GM19468 (cell line): ENCODE results near the gene TLN1.
A peak's percentile ranks its signal among the peaks of the same experiment; 100 is the strongest.

ENCODE experiments used
- ATAC-seq: cut with Tn5 transposase; IDR thresholded peaks from one replicate; pipeline ENCODE4 v1.9.1; 2021; ENCODE audit warnings: mild to moderate bottlenecking, moderate library complexity, moderate number of reproducible peaks; ENCODE audit not compliant: unreplicated experiment; ENCODE audit errors: extremely low read depth

The TLN1 gene

GRCh38 chr9:35673132-35674024 lies 58.6 kb downstream of the TLN1 start, which contains the start of gene CA9:
Gene CA9 (plus strand): TSS chr9:35673928. CDS start chr9:35673960, 32 bp downstream.
- ATAC-seq: no peak

DNA sequence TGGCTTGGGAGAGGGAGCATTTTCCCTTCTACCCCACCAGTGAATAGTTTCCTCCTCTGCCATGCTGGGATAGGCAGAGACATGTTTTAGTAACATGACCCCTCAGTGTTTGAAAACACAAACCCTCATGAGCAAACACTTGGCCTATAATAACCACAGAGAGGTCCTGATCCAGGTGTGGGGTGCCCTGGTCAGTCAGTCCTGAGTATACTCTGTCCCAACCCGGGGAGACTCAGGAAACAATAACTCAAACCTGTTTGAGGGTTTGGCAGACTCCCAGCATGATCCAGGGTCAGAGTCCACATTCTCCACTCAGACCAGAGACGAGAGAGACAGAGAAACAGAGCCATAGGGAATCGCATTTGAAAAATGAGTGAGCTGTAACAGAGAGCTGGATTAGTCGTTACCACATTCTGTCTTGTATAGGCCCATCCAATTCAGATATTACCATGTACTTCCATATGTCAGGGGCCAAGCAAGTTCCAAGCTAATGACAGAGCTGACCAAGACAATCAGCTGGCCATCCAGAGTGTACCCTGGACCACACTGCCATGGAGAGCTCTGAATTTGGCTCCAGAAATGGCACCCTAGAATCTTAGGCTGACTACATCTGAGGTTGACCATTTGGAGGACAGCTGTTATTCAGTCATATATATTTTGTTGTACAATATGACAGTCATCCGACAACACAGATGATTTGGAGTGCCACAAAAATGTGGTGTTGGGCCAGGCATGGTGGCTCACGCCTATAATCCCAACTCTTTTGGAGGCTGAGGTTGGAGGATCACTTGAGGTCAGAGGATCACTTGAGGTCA lies 62.5 kb downstream of the TLN1 start:
- no peak for ATAC-seq

- no peak for ATAC-seq
These were observed 64.1 kb downstream of the TLN1 start for GRCh38 chr9:35667939-35668338.

DNA sequence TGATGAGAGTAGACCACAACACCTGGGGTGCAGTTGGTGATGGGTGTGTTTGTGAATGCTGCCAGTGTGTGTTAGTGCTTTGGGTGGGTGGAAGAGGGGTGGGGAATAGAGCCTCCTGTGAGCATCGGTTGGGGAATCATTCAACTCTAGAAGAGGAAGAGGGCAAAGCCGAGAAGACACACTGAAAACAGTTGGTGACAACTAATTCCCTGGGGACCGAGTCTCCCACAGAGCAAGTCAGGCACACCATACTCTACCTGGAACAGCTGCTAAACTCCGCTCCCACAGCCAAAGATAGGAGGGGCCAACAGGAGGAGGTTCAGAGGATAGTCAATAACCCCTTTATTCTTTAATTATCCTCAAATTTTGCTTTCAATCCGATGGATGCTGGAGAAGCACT lies 65.4 kb downstream of the TLN1 start:
- no peak for ATAC-seq

DNA sequence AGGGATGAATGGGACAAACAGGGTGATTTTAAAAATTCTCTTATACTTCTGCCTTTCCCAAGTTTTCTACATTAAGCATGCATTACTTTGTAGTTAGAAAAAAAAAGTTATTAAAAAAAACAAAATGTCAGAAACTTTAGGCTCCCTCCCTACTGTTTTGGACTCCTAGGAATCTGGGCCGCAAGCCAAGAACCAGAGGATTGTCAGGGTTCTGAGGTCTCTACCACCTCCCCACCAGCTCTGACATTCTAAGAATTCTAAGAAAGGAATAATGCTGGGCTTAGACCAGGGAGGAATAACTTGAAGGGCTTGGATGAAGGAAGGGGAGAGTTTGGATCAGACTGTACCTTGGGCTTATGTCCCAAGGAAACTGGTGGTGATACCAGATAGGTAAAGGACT lies 66.0 kb downstream of the TLN1 start:
- no peak for ATAC-seq

DNA sequence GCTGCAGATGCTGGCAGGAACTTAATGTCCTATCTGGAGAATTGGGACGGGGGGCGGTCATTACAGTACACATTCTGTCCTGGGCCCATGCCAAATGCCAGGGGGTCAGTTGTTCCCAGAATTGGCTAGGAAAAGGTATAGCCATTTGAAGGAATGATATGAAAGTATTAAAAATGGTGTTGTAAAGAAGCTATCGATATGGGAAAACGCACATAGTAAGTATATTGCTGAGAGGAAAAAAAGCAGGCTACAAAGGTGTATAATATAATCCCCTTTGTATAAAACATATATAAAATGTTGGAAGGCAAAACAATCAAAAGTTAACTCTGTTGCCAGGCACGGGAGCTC lies 66.5 kb downstream of the TLN1 start:
- ATAC-seq: no peak

DNA sequence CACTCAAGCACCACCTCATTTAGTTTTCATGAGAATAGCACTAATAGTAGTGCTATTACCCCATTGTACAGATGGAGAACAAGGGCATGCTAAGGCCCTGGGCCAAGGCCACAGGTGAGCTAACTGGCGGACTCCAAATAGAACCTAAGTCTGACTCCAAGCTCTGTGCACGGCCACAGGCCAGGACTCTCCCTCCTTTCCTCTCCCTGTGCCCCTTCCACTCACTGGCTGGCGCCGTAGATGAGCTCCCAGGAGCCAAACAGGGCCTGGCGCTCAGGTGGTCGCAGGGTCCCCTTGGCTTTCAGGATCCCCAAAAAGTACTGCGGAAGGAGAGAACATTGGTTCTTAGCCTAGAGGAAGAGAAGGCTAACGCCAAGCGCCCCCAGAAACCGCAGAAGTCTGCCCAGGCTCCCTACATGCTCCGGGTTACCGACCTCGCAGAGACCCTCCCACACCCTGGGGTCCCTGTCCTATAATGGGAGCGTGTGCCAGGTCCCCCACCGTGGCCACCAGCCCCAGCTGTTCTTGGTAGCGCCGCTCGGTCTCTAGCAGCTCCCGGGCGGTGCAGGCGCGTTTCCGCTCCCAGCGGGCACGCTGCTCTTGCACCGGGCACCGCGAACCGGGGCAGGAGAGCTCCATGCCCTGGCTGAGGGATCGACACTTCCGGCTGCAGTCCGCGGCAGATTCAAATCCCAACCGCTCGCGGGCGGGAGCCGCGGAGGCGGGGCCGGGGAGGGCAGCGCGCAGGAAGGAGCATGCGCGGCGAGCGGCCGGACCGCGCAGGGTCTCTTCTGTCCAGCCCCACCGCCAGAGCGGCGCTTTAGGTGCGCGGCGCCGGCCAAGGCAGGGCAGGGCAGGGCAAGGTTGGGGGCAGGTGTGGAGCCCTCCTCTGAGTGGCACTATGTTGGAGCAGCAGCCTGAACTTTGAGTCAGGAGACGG lies 67.2 kb downstream of the TLN1 start, which contains the start of gene ARHGEF39:
ARHGEF39 (minus strand) TSS at position 665 of the 940 bp plus-strand sequence; CDS start at position 639, 26 bp downstream.
- ATAC-seq: peak; percentile 66

DNA sequence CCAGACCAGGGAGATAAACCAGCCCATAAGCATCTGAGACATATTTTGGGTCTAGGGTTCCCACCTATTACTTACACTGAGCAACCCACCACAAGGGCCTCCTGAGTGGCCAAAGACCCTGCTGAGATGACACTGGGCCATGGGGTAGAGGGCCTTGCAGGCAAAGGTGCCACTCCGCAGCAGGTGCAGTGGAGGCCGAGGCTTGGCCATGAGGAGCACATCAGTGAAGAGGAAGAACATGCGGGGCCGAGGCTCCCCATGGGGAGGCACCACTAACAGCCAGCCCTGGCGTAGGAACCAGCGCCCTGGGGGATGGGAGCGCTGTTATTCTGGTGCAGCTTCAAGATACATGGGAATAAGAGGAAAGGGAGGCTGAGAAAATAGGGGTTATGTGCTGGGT lies 69.6 kb downstream of the TLN1 start:
- ATAC-seq: no peak

- no peak for ATAC-seq
These were observed 70.1 kb downstream of the TLN1 start for GRCh38 chr9:35661756-35662350.

DNA sequence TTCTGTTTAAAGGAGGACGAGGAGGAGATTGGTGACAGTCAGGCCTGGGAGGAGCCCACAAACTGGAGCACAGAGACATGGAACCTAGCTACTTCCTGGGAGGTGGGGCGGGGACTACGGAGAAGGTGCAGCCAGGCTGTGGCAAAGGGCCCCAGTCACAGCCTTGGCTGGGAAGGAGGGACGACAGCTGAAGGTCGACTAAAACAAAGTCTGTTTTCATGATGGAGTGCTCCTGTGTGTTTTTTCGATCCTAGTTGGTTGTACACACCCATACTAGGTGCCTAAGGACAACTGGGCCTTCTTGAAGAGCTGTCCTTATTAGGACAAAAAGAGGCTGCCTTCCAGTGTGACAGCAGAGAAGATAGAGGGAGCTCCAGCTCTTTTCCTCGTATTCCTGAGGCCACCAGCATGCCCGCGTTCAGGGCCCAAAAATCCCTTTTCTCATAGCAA lies 71.0 kb downstream of the TLN1 start:
- ATAC-seq: no peak

DNA sequence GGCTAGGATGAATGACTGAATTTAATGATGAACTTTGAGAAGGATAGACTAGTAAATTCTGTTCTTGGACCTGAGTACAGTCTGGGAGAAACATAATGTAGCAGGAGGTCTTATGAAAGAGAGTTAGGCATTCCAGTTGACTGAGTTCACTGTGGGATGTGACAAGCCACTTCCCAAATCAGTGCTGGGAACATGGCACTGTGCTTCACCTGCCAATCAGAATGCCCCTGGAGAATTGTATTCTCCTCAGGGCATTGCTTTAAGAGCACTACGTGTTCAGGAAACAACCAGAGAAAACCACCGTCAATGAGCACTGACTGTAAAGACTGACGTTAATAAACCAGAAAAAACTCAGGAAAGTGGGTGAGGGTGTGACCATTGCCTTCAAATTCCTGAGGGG lies 72.7 kb downstream of the TLN1 start:
- ATAC-seq: no peak

GRCh38 chr9:35658968-35659220 lies 73.1 kb downstream of the TLN1 start:
- ATAC-seq: no peak

GRCh38 chr9:35658137-35658967 lies 73.6 kb downstream of the TLN1 start, which contains the start of gene CCDC107:
Gene CCDC107 (plus strand): TSS chr9:35658292. CDS start chr9:35658380, 88 bp downstream.
- ATAC-seq: peak; percentile 61

DNA sequence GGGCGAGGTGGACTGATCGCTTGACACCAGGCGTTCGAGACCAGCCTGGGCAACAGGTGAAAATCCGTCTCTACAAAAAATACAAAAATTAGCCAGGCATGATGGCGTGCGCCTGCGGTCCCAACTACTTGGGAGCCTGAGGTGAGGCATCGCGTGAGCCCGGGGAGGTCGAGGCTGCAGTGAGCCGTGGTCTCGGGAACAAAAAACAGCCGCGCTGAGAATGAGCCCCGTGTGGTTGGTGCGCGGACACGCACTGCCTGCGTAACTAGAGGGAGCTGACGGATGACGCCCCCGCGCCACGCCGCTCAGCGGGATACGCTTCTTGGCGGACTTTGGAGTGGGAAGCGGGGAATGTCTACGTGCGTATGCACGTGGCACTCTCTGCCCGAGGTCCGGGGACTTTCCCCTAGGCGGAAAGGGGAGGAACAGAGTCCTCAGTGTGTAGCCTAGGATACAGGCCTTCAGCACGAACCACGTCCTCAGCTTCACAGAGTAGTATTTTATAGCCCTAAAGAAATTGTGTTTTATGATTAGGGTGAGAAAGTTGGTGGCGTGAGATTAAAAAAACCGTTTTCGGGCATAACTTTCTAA lies 74.4 kb downstream of the TLN1 start, which contains the start of gene RMRP:
RMRP (minus strand) TSS at position 474 of the 591 bp plus-strand sequence.
- ATAC-seq: peak; percentile 71

DNA sequence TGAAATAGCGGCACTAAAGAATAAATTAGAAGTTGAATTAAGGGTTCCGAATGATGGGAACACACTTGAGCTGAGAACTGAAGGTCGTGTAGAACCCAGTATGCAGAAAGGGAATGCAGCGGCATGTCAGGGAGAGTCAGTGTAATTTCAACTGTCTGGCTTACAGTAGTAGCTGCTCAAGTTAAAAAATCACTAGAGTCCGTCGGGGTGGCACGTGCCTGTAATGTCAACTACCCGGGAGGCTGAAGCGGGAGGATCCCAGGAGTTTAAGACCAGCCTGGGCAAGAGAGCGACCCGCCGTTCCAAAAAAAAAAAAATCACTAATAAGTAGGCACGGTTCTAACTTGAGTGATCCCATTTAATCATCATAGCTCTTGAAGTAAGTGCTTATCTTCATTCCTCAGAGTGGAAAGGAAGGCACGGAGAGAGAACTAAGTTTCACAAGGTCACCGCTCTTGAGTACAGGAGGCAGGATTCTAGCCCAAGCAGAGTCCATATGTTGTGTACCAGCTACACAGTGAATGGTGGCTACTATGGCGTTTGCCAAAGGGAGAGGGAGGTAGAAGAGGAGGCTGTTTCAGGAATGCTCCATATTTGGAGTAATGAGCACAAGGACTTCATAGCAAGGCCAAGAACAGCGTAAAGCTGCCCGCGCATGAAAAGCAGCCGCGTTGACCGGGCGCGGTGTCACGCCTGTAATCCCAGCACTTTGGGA lies 75.0 kb downstream of the TLN1 start:
- ATAC-seq: no peak

DNA sequence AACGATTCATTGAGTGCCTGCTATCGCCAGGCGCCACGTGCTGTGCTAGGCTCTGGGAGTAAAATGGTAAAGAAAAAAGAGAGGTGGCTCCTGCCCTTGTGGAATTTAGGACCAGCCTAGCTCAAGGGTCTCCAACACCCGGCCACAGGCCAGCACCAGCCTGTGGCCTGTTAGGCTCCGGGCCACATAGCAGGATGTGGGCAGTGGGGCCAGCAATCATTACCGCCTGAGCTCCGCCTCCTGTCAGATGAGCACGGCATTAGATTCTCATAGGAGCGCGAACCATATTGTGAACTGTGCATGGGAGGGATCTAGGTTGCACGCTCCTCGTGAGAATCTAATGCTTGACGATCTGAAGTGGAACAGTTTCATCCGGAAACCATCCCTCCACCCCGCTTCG lies 75.6 kb downstream of the TLN1 start:
- ATAC-seq: no peak

DNA sequence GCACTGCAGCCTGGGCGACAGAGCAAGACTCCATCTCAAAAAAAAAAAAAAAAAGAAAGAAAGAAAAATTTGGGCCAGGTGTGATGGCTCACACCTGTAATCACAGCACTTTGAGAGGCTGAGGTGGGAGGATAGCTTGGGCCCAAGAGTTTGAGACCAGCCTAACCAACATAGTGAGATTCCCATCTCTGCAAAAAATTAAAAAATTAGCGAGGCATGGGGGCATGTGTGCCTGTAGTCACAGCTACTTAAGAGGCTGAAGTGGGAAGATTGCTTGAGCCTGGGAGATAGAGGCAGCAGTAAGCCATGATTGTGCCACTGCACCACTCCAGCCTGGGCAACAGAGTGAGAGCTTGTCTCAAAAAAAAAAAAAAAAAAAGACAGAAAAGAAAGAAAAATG lies 78.4 kb downstream of the TLN1 start:
- no peak for ATAC-seq

- no peak for ATAC-seq
These were observed 79.2 kb downstream of the TLN1 start for GRCh38 chr9:35652829-35653209.
